ENCODE measurements around the gene GP1BA. TPM values are rescaled to one million over a fixed set of nuclear protein-coding genes. Genes with fewer than 3 reads are reported as not detected.

The GP1BA gene
- total RNA-seq = not detected

GRCh38 chr17:4931963-4932362, at the start of gene GP1BA:
GP1BA (plus strand) TSS chr17:4932277; CDS start chr17:4932605, 328 bp downstream.
- DNase-seq (ENCODE audit: low spot score in 2 of 2) (no peak), ATAC-seq (no peak)
- Mint-ChIP-seq H3K27ac (peak within 1 kb of the TSS in 1 of 2 donors; percentile 52), H3K36me3 (no peaks in the 10 kb centered on the region), H3K9me3 (no peaks in the 10 kb centered on the region)

GRCh38 chr17:4884489-4884888, 47.6 kb upstream of the GP1BA start:
- Mint-ChIP-seq H3K27ac (no peak overlapping the region), H3K36me3 (no peaks in the 10 kb centered on the region), H3K9me3 (no peaks in the 10 kb centered on the region)
- ATAC-seq = no peak
- no peak for DNase-seq (ENCODE audit: low spot score in 2 of 2)

GRCh38 chr17:4886830-4887229, 45.2 kb upstream of the GP1BA start:
- Mint-ChIP-seq H3K36me3 (no peaks in the 10 kb centered on the region), H3K9me3 (no peaks in the 10 kb centered on the region), H3K27ac (peak overlapping the region; percentile 17 to 70)
- DNase-seq (ENCODE audit: low spot score in 2 of 2) = no peak
- no peak for ATAC-seq

- H3K27ac Mint-ChIP-seq = no peak overlapping the region
- no peaks in the 10 kb centered on the region for H3K36me3 Mint-ChIP-seq
- H3K9me3 Mint-ChIP-seq = no peaks in the 10 kb centered on the region
- no peak for DNase-seq (ENCODE audit: low spot score in 2 of 2)
- ATAC-seq = no peak
Observed at GRCh38 chr17:4887581-4887980, 44.5 kb upstream of the GP1BA start.

- Mint-ChIP-seq H3K36me3 (no peaks in the 10 kb centered on the region), H3K27ac (no peak overlapping the region), H3K9me3 (no peaks in the 10 kb centered on the region)
- DNase-seq (ENCODE audit: low spot score in 2 of 2) = no peak
- no peak for ATAC-seq
Observed at GRCh38 chr17:4891411-4892410, 40.4 kb upstream of the GP1BA start.

- no peak for ATAC-seq
- Mint-ChIP-seq H3K27ac (peak overlapping the region in 1 of 2 donors; percentile 68), H3K36me3 (no peaks in the 10 kb centered on the region), H3K9me3 (no peaks in the 10 kb centered on the region)
- DNase-seq (ENCODE audit: low spot score in 2 of 2) = no peak
Observed at GRCh38 chr17:4892499-4893221, 39.4 kb upstream of the GP1BA start.

GRCh38 chr17:4893272-4893671, 38.8 kb upstream of the GP1BA start:
- no peak for DNase-seq (ENCODE audit: low spot score in 2 of 2)
- Mint-ChIP-seq H3K27ac (peak overlapping the region in 1 of 2 donors; percentile 50), H3K36me3 (no peaks in the 10 kb centered on the region), H3K9me3 (no peaks in the 10 kb centered on the region)
- no peak for ATAC-seq

- H3K36me3 Mint-ChIP-seq = no peaks in the 10 kb centered on the region
- H3K9me3 Mint-ChIP-seq = no peaks in the 10 kb centered on the region
- DNase-seq (ENCODE audit: low spot score in 2 of 2) = no peak
- no peak for ATAC-seq
- no peak overlapping the region for H3K27ac Mint-ChIP-seq
Observed at GRCh38 chr17:4893721-4894560, 38.1 kb upstream of the GP1BA start.

GRCh38 chr17:4895121-4895520, 37.0 kb upstream of the GP1BA start:
- no peak for DNase-seq (ENCODE audit: low spot score in 2 of 2)
- H3K9me3 Mint-ChIP-seq = no peaks in the 10 kb centered on the region
- no peak for ATAC-seq
- no peaks in the 10 kb centered on the region for H3K36me3 Mint-ChIP-seq
- no peak overlapping the region for H3K27ac Mint-ChIP-seq

GRCh38 chr17:4895657-4896331, 36.3 kb upstream of the GP1BA start:
- Mint-ChIP-seq H3K9me3 (no peaks in the 10 kb centered on the region), H3K36me3 (no peaks in the 10 kb centered on the region), H3K27ac (no peak overlapping the region)
- DNase-seq (ENCODE audit: low spot score in 2 of 2) = no peak
- no peak for ATAC-seq

- Mint-ChIP-seq H3K9me3 (no peaks in the 10 kb centered on the region), H3K27ac (no peak overlapping the region), H3K36me3 (no peaks in the 10 kb centered on the region)
- DNase-seq (ENCODE audit: low spot score in 2 of 2) (no peak), ATAC-seq (no peak)
Observed at GRCh38 chr17:4896332-4897197, 35.5 kb upstream of the GP1BA start.

- DNase-seq (ENCODE audit: low spot score in 2 of 2) (no peak), ATAC-seq (no peak)
- no peaks in the 10 kb centered on the region for H3K9me3 Mint-ChIP-seq
- H3K36me3 Mint-ChIP-seq = no peaks in the 10 kb centered on the region
- no peak overlapping the region for H3K27ac Mint-ChIP-seq
Observed at GRCh38 chr17:4897198-4897687, 34.8 kb upstream of the GP1BA start.

- Mint-ChIP-seq H3K9me3 (no peaks in the 10 kb centered on the region), H3K36me3 (no peaks in the 10 kb centered on the region), H3K27ac (no peak overlapping the region)
- DNase-seq (ENCODE audit: low spot score in 2 of 2) = no peak
- no peak for ATAC-seq
Observed at GRCh38 chr17:4897785-4898184, 34.3 kb upstream of the GP1BA start.

- DNase-seq (ENCODE audit: low spot score in 2 of 2) = no peak
- Mint-ChIP-seq H3K36me3 (no peaks in the 10 kb centered on the region), H3K27ac (no peak overlapping the region), H3K9me3 (no peaks in the 10 kb centered on the region)
- no peak for ATAC-seq
Observed at GRCh38 chr17:4898351-4898750, 33.7 kb upstream of the GP1BA start.

- ATAC-seq = no peak
- Mint-ChIP-seq H3K9me3 (no peaks in the 10 kb centered on the region), H3K36me3 (no peaks in the 10 kb centered on the region), H3K27ac (peak overlapping the region in 1 of 2 donors; percentile 85)
- no peak for DNase-seq (ENCODE audit: low spot score in 2 of 2)
Observed at GRCh38 chr17:4898927-4899326, 33.1 kb upstream of the GP1BA start.
